CD4-positive, alpha-beta T cell (primary cell): ENCODE results near the gene GDPD2. TPM values are rescaled to one million over a fixed set of nuclear protein-coding genes. Genes with fewer than 3 reads are reported as not detected.

ENCODE experiments used
- ATAC-seq: fragments of 200-7000 bp; cut with Tn5 transposase; one replicate; pipeline ENCODE4 v1.10.0; 2022; ENCODE audit warnings: mild to moderate bottlenecking; ENCODE audit not compliant: poor library complexity
- CTCF ChIA-PET: fragments of 350-600 bp; sonication (Branson Sonifier 250); formaldehyde crosslinking; loops from one replicate; lab custom pipeline; 2021; ENCODE audit warnings: antibody characterized with exemption, inconsistent platforms; lab: Charles Lee
- POLR2A ChIA-PET: fragments of 350-600 bp; sonication (Branson Sonifier 250); formaldehyde crosslinking; loops from one replicate; lab custom pipeline; 2021; ENCODE audit warnings: antibody characterized with exemption, inconsistent platforms; lab: Charles Lee
- DNase-seq, 14 experiments: peaks; one replicate each; pipeline ENCODE4 v3.0.0-alpha.2; 2013 to 2020; ENCODE audit warnings: mixed read lengths in 2 of 14
- H3K27ac ChIP-seq, 2 donors: one replicate each; pipeline versions ENCODE4 v1.5.1 to v1.7.0; 2013; ENCODE audit warnings: low read length in 2 of 2, low read depth in 1 of 2, mild to moderate bottlenecking in 1 of 2
- H3K27me3 ChIP-seq, 2 experiments: 1 replicate in 1 of 2; 2 replicates in 1 of 2; pipeline versions ENCODE4 v1.6.1 to v1.7.0; 2013; ENCODE audit warnings: low read length in 2 of 2, control low read depth in 1 of 2, mild to moderate bottlenecking in 1 of 2, moderate library complexity in 1 of 2; ENCODE audit not compliant: insufficient read depth in 2 of 2, control insufficient read depth in 1 of 2
- H3K36me3 ChIP-seq: one replicate; pipeline ENCODE4 v1.6.1; 2013; ENCODE audit warnings: low read length, control low read depth; ENCODE audit not compliant: insufficient read depth
- H3K4me1 ChIP-seq: one replicate; pipeline ENCODE4 v1.6.1; 2013; ENCODE audit warnings: low read length, control low read depth; ENCODE audit not compliant: insufficient read depth
- H3K4me3 ChIP-seq: one replicate; pipeline ENCODE4 v1.5.1; 2013; ENCODE audit warnings: mild to moderate bottlenecking, low read length, moderate library complexity
- H3K9me3 ChIP-seq, 2 experiments: 1 replicate in 1 of 2; 2 replicates in 1 of 2; pipeline versions ENCODE4 v1.6.1 to v1.7.0; 2013; ENCODE audit warnings: low read length in 2 of 2, mild to moderate bottlenecking in 2 of 2, control low read depth in 1 of 2, moderate library complexity in 1 of 2; ENCODE audit not compliant: control insufficient read depth in 1 of 2, insufficient read depth in 1 of 2
- H3K27ac Mint-ChIP-seq: one replicate; pipeline ENCODE4 v1.8.0; 2020; ENCODE audit warnings: mixed read lengths
- H3K27me3 Mint-ChIP-seq: one replicate; pipeline ENCODE4 v1.8.0; 2021; ENCODE audit warnings: mixed read lengths
- H3K36me3 Mint-ChIP-seq: one replicate; pipeline ENCODE4 v1.8.0; 2021; ENCODE audit warnings: low read depth, mixed read lengths
- H3K4me1 Mint-ChIP-seq: one replicate; pipeline ENCODE4 v1.8.0; 2021; ENCODE audit warnings: low read depth, mixed read lengths
- H3K4me3 Mint-ChIP-seq: one replicate; pipeline ENCODE4 v1.8.0; 2020; ENCODE audit warnings: mild to moderate bottlenecking, mixed read lengths
- H3K9me3 Mint-ChIP-seq: one replicate; pipeline ENCODE4 v1.8.0; 2020; ENCODE audit warnings: mixed read lengths
- intact Hi-C, 2 experiments: fragments of 100-400 bp; cut with DNase I in 1 of 2; cut with micrococcal nuclease in 1 of 2; formaldehyde crosslinking; loops; one replicate each; pipeline versions ENCODE4 v1.15.1 to v1.9.0; 2023 to 2025; cut with DNase I, micrococcal nuclease
- total RNA-seq, 174 experiments: library from RNA in 2 of 174; stranded (reverse) in 2 of 174; gene quantifications; one replicate each; pipeline ENCODE4 v1.2.3 and lab custom pipeline; 2021 to 2026
- TF ChIP-seq, protein P1 (sequence below): fragments of 200-600 bp; IDR thresholded peaks from one replicate; pipeline ENCODE4 v1.8.0; 2022; ENCODE audit warnings: antibody characterized with exemption, mild to moderate bottlenecking

GDPD2 gene
- total RNA-seq, 2 experiments from 2014 or later, result not detected

DNA sequence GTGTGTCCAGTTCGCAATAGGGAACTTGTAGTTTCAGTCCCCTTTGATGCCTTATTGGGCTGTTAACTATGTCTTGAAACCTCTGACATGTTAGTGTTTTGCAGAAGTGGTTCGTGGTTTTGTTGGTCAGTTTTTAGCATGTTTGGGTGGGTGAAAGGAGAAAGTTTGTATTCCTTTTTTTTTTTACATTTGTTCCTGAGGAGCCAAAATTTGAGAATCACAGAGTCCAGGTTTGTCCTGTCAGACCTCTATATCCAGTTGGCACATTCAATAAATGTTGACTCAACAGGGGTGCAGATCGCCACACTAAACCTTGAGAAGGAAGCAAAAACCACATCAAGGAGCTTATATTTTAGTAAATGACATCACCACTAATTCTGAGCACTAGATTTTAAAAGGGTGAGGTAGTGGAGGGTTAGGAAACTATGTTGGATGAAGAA, 47.8 kb downstream of the GDPD2 start:
- H3K36me3 Mint-ChIP-seq, result peaks cover 5% of the 10 kb centered on the region
- Histone ChIP-seq H3K9me3 (no peaks in the 10 kb centered on the region), H3K4me1 (peaks cover 3% of the 10 kb centered on the region), H3K27ac (no peak overlapping the region), H3K27me3 (no peaks in the 10 kb centered on the region), H3K4me3 (no peak overlapping the region), H3K36me3 (no peaks in the 10 kb centered on the region)
- H3K27me3 Mint-ChIP-seq, result no peaks in the 10 kb centered on the region
- peaks cover 21% of the 10 kb centered on the region for H3K4me1 Mint-ChIP-seq
- H3K27ac Mint-ChIP-seq, result no peak overlapping the region
- intact Hi-C loops, result no loop called here
- TF ChIP-seq, protein P1, sequence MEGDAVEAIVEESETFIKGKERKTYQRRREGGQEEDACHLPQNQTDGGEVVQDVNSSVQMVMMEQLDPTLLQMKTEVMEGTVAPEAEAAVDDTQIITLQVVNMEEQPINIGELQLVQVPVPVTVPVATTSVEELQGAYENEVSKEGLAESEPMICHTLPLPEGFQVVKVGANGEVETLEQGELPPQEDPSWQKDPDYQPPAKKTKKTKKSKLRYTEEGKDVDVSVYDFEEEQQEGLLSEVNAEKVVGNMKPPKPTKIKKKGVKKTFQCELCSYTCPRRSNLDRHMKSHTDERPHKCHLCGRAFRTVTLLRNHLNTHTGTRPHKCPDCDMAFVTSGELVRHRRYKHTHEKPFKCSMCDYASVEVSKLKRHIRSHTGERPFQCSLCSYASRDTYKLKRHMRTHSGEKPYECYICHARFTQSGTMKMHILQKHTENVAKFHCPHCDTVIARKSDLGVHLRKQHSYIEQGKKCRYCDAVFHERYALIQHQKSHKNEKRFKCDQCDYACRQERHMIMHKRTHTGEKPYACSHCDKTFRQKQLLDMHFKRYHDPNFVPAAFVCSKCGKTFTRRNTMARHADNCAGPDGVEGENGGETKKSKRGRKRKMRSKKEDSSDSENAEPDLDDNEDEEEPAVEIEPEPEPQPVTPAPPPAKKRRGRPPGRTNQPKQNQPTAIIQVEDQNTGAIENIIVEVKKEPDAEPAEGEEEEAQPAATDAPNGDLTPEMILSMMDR, result no peak
- no peaks in the 10 kb centered on the region for H3K9me3 Mint-ChIP-seq
- CTCF ChIA-PET, result no interaction called here
- DNase-seq (peak in 3 of 14 experiments; percentile 12 to 49 (median 18)), ATAC-seq (peak; percentile 39)
- POLR2A ChIA-PET, result interaction anchor here (0.7 kb wide), 1 partner anchor 28 kb away, joined by 3 read pairs; no protein-coding TSS in a partner anchor
- H3K4me3 Mint-ChIP-seq, result no peak overlapping the region

DNA sequence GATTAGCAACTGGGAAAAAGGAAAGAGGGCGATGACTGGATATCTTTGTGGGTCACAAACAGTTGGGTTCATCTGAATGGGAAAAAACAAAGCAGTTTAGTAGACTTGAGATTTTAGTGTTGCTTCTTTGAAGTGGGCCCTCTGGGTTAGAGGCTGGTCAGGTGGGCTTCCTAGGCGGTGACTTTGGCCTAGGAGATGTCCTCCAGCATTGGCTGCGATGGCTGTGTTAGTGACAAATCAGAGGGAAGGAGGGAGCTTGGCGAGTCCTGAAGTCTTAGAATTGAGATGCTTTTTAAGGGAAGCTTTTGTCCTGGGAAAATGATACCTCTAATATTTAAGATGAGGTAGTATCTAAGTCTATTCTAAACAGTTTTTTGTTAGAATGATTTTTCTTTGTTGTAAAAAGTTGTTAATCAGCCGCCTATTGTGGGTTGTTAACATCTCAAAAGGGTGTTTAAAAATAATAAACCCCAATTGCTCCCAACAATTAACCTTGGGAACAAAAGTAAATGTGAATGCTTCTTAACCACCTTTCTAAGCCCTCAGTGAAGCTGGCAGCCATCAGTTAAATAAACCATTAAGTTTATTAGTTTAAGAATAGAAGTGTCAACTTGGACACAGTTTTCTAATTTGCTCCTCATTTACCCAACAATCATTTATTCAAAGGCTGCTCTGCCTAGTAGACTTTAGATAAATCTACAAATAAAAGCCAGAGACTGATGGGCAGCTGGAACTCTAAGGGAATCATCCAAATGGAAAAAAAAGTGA, 53.2 kb downstream of the GDPD2 start:
- Histone ChIP-seq H3K4me3 (no peak overlapping the region), H3K4me1 (no peaks in the 10 kb centered on the region), H3K36me3 (peaks cover 12% of the 10 kb centered on the region), H3K27me3 (no peaks in the 10 kb centered on the region), H3K9me3 (no peaks in the 10 kb centered on the region), H3K27ac (no peak overlapping the region)
- DNase-seq (no peak), ATAC-seq (no peak)
- no peak overlapping the region for H3K4me3 Mint-ChIP-seq
- TF ChIP-seq, protein P1, result no peak
- no peaks in the 10 kb centered on the region for H3K9me3 Mint-ChIP-seq
- ChIA-PET POLR2A (no interaction called here), CTCF (no interaction called here)
- intact Hi-C loops, result no loop called here
- no peak overlapping the region for H3K27ac Mint-ChIP-seq
- H3K27me3 Mint-ChIP-seq, result no peaks in the 10 kb centered on the region
- peaks cover 6% of the 10 kb centered on the region for H3K36me3 Mint-ChIP-seq
- peaks cover 11% of the 10 kb centered on the region for H3K4me1 Mint-ChIP-seq

DNA sequence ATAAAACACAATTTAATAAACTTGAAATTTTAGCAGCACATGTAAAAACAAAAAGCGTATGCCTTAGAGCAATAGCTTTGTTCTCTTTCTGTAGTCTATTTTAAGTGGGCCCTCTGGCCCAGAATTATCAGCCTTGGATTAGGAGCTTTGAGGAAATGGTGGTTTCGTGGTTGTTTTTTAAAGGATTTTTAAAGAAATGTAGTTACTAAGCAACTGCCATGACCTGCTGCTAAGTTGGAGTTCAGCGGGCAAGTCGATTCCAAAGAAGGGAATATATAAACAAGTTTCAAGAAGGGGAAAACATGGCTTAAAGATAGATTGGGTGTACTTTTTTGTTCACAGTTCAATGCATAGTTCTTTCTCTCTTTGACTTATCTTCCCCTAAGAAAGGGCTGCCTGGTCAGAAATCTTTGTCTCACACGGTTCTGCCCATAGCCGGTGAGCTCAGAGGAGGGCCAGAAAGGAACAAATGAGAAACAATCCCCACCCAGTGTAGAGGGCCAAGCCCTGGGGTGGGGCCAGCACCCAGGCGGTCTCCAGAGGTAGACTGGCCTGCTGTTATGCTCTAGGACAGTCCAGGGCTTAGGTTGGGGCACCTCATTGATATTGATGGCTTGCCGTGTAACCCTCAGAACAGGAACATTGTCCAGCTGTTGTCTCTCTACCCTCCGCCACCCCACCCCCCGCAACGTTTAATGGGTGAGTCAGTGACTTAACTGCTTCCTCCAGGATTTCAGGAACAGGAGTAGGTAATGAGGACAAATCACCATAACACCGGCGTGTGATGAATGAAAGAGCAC, 54.0 kb downstream of the GDPD2 start:
- ATAC-seq (no peak), DNase-seq (no peak)
- ChIA-PET POLR2A (no interaction called here), CTCF (no interaction called here)
- Histone ChIP-seq H3K36me3 (peaks cover 13% of the 10 kb centered on the region), H3K4me1 (no peaks in the 10 kb centered on the region), H3K27me3 (no peaks in the 10 kb centered on the region), H3K27ac (no peak overlapping the region), H3K9me3 (no peaks in the 10 kb centered on the region), H3K4me3 (no peak overlapping the region)
- Mint-ChIP-seq H3K27ac (no peak overlapping the region), H3K9me3 (no peaks in the 10 kb centered on the region), H3K4me3 (no peak overlapping the region), H3K36me3 (peaks cover 12% of the 10 kb centered on the region), H3K4me1 (peaks cover 4% of the 10 kb centered on the region), H3K27me3 (no peaks in the 10 kb centered on the region)
- intact Hi-C loops, result no loop called here
- TF ChIP-seq, protein P1, result no peak
